ENCODE data around the gene MAGEF1.

The MAGEF1 gene

GRCh38 chr3:184711493-184712247, at the start of gene MAGEF1:
Gene MAGEF1, minus strand, starts transcription at chr3:184712064. Its CDS starts 243 bp downstream, at chr3:184711821.
- DNase-seq: peak; percentile 65 to 91 (median 80)
- intact Hi-C loops (cut with DNase I): loop anchor here (10.0 kb wide), 1 partner anchor 63 kb away; no protein-coding TSS in a partner anchor

GRCh38 chr3:184761075-184761841, 49.4 kb upstream of the MAGEF1 start:
- DNase-seq: peak in 8 of 42 donors; percentile 24 to 60 (median 38)
- intact Hi-C loops (cut with DNase I): no loop called here

GRCh38 chr3:184760337-184761074, 48.6 kb upstream of the MAGEF1 start:
- intact Hi-C loops (cut with DNase I): no loop called here
- no peak for DNase-seq

GRCh38 chr3:184759666-184760200, 47.9 kb upstream of the MAGEF1 start:
- intact Hi-C loops (cut with DNase I): no loop called here
- DNase-seq: no peak

- no peak for DNase-seq
- intact Hi-C loops (cut with DNase I): no loop called here
Measured at GRCh38 chr3:184758056-184758455, 46.2 kb upstream of the MAGEF1 start.

GRCh38 chr3:184757022-184757651, 45.3 kb upstream of the MAGEF1 start:
- DNase-seq: peak in 41 of 42 donors; percentile 40 to 91 (median 68)
- intact Hi-C loops (cut with DNase I): no loop called here

GRCh38 chr3:184756151-184757021, 44.5 kb upstream of the MAGEF1 start:
- peak in 3 of 42 donors; percentile 20 to 32 (median 23) for DNase-seq
- intact Hi-C loops (cut with DNase I): no loop called here

GRCh38 chr3:184755315-184755731, 43.5 kb upstream of the MAGEF1 start:
- intact Hi-C loops (cut with DNase I): no loop called here
- DNase-seq: no peak

GRCh38 chr3:184752361-184752760, 40.5 kb upstream of the MAGEF1 start:
- intact Hi-C loops (cut with DNase I): no loop called here
- DNase-seq: no peak

GRCh38 chr3:184751204-184752040, 39.6 kb upstream of the MAGEF1 start:
- DNase-seq: no peak
- intact Hi-C loops (cut with DNase I): no loop called here

- intact Hi-C loops (cut with DNase I): no loop called here
- DNase-seq: no peak
Measured at GRCh38 chr3:184750349-184751083, 38.7 kb upstream of the MAGEF1 start.

GRCh38 chr3:184749168-184749744, 37.4 kb upstream of the MAGEF1 start:
- intact Hi-C loops (cut with DNase I): no loop called here

GRCh38 chr3:184748219-184749135, 36.6 kb upstream of the MAGEF1 start:
- peak in 17 of 42 donors; percentile 10 to 83 (median 44) for DNase-seq
- intact Hi-C loops (cut with DNase I): no loop called here

More at GRCh38 chr3:184749168-184749744, 37.4 kb upstream of the MAGEF1 start:
- DNase-seq: no peak

Data from head of caudate nucleus (tissue), 42 donors.